ENCODE results near the gene NUDCD2. TPM values are rescaled to one million over a fixed set of nuclear protein-coding genes. Genes with fewer than 3 reads are reported as not detected.

NUDCD2 gene
- total RNA-seq, 4 donors from 2014 or later: 8.9 to 13.2 (median 9.4) TPM

DNA sequence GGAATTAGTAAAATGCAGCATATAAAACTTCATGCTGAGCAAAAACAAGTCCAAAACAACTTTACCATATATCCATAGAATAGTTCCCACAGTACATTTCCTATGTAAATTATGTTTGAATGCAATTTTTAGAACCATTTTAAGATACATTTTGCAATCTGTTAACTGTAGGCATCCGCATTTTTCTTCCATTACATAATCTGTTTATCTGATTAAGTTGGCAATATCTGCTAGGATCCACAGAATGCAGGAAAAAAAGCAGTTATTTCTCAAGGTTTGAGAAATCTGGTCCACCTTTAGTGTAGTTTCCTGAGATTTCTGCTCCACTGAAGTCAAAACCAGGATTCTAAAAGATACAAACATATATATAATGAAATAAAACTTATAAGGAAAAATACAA, 6.2 kb downstream of the NUDCD2 start:
- Histone ChIP-seq H3K9me3 (no peaks in the 10 kb centered on the region), H3K27me3 (no peaks in the 10 kb centered on the region), H3K4me1 (peaks cover 0 to 19% (median 7%) of the 10 kb centered on the region in 3 donors), H3K36me3 (peaks cover 0 to 69% of the 10 kb centered on the region in 2 donors), H3K27ac (no peak overlapping the region), H3K4me3 (no peak overlapping the region)
- 45 to 65% methylated on average over 1 of the region's 1 CpG for WGBS, 2 donors (ENCODE audit: low coverage in 1 of 2)
- ATAC-seq: no peak
- TF ChIP-seq POLR2AphosphoS5 (IDR thresholded peaks at IDR 0.05): no peak
- TF ChIP-seq POLR2A (IDR thresholded peaks at IDR 0.05): no peak
- TF ChIP-seq EP300 (IDR thresholded peaks at IDR 0.05): no peak
- TF ChIP-seq, protein P1, sequence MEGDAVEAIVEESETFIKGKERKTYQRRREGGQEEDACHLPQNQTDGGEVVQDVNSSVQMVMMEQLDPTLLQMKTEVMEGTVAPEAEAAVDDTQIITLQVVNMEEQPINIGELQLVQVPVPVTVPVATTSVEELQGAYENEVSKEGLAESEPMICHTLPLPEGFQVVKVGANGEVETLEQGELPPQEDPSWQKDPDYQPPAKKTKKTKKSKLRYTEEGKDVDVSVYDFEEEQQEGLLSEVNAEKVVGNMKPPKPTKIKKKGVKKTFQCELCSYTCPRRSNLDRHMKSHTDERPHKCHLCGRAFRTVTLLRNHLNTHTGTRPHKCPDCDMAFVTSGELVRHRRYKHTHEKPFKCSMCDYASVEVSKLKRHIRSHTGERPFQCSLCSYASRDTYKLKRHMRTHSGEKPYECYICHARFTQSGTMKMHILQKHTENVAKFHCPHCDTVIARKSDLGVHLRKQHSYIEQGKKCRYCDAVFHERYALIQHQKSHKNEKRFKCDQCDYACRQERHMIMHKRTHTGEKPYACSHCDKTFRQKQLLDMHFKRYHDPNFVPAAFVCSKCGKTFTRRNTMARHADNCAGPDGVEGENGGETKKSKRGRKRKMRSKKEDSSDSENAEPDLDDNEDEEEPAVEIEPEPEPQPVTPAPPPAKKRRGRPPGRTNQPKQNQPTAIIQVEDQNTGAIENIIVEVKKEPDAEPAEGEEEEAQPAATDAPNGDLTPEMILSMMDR (IDR thresholded peaks at IDR 0.05): no peak

DNA sequence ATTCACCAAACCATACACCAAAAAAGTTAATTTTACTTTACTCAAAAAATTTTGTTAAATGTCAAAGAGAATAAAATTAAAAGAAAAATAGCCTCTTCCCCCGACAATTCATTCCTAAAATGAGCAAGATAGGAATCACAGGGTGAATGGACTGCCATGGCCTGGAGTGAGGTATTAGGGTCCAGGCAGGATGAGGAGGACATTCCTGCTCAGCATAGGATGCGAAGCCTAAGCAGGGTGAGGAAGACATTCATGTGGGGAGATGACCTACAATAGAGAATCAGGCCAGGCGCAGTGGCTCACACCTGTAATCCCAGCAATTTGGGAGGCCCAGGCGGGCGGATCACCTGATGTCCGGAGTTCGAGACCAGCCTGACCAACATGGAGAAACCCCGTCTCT, 8.4 kb downstream of the NUDCD2 start:
- Histone ChIP-seq H3K27ac (no peak overlapping the region), H3K9me3 (no peaks in the 10 kb centered on the region), H3K4me1 (peaks cover 0 to 4% (median 0%) of the 10 kb centered on the region in 3 donors), H3K36me3 (peaks cover 3 to 86% of the 10 kb centered on the region in 2 donors), H3K27me3 (no peaks in the 10 kb centered on the region), H3K4me3 (no peak overlapping the region)
- WGBS, 2 donors (ENCODE audit: low coverage in 1 of 2): 88 to 96% methylated on average over 6 to 8 of the region's 8 CpGs
- TF ChIP-seq POLR2A (IDR thresholded peaks at IDR 0.05) (no peak), POLR2AphosphoS5 (IDR thresholded peaks at IDR 0.05) (no peak)
- no peak for ATAC-seq

DNA sequence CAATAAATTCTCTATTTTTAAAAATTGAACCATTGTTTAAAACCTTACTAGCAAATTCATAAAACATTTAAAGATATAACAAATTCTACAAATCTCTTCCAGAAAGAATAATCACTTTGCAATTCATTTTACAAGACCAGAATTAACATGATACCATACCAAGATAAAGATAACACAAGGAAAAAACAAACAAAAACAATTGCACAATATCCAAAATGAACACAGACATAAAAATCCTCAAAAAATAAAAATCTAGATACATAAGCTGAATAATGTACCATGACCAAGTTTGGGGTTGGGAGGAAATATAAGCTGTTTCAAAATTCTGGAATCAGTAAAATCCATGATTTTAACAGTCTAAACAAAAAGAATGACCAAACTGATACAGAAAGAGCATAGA, 11.4 kb downstream of the NUDCD2 start:
- ATAC-seq: no peak
- TF ChIP-seq EP300 (IDR thresholded peaks at IDR 0.05) (no peak), POLR2A (IDR thresholded peaks at IDR 0.05) (no peak), POLR2AphosphoS5 (IDR thresholded peaks at IDR 0.05) (no peak)
- TF ChIP-seq, protein P1 (IDR thresholded peaks at IDR 0.05): no peak
- Histone ChIP-seq H3K4me1 (peaks cover 0 to 5% (median 0%) of the 10 kb centered on the region in 3 donors), H3K4me3 (no peak overlapping the region), H3K27ac (no peak overlapping the region), H3K27me3 (no peaks in the 10 kb centered on the region), H3K9me3 (no peaks in the 10 kb centered on the region), H3K36me3 (peaks cover 3 to 88% of the 10 kb centered on the region in 2 donors)

DNA sequence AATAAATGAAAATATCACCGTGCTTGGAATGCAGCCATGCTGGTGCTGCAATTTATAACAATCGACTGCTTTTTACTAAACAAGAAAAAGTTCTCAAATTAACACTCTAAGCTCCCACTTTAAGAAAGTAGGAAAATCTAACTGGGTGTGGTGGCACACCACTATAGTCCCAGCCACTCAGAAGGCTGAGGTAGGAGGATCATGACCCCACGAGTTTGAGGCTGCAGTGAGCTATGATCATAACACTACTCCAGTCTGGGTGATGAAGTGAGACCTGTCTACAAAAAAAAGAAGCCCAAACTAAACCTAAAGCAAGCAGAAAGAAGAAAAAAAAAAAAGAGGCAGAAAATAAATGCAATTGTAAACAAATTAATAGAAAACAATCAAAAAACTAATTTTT, 12.0 kb downstream of the NUDCD2 start:
- Histone ChIP-seq H3K9me3 (no peaks in the 10 kb centered on the region), H3K27ac (no peak overlapping the region), H3K36me3 (peaks cover 3 to 90% of the 10 kb centered on the region in 2 donors), H3K4me3 (no peak overlapping the region), H3K4me1 (peaks cover 0 to 5% (median 0%) of the 10 kb centered on the region in 3 donors), H3K27me3 (no peaks in the 10 kb centered on the region)
- TF ChIP-seq, protein P1 (IDR thresholded peaks at IDR 0.05): no peak
- no peak for TF ChIP-seq POLR2A (IDR thresholded peaks at IDR 0.05)
- no peak for TF ChIP-seq EP300 (IDR thresholded peaks at IDR 0.05)
- TF ChIP-seq POLR2AphosphoS5 (IDR thresholded peaks at IDR 0.05): no peak
- WGBS, 2 donors (ENCODE audit: low coverage in 1 of 2): 48 to 66% methylated on average over 3 of the region's 3 CpGs
- ATAC-seq: no peak

DNA sequence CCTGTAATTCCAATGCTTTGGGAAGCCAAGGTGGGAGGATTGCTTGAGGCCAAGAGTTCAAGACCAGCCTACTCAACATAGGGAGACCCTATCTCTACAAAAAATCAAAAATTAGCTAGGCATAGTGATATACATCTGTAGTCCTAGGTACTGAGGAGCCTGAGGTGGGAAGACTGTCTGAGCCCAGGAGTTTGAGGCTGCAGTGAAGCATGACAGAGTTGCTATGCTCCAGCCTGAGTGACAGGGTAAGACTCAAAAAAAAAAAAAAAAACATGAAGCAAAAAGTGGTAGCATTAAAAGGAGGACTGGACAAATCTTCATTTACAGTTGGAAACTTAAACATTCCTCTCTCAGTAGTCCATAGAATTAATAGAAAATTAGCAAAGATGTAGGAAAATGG, 12.7 kb downstream of the NUDCD2 start:
- no peak overlapping the region for H3K4me3 ChIP-seq
- H3K9me3 ChIP-seq: no peaks in the 10 kb centered on the region
- peaks cover 5 to 91% of the 10 kb centered on the region in 2 donors for H3K36me3 ChIP-seq
- TF ChIP-seq, protein P1 (IDR thresholded peaks at IDR 0.05): no peak
- ATAC-seq: no peak
- H3K27me3 ChIP-seq: no peaks in the 10 kb centered on the region
- H3K27ac ChIP-seq: no peak overlapping the region
- H3K4me1 ChIP-seq: peaks cover 0 to 5% (median 0%) of the 10 kb centered on the region in 3 donors
